HT1080 (cell line): ENCODE measurements around the gene CUTC. TPM values are rescaled to one million over a fixed set of nuclear protein-coding genes. Genes with fewer than 3 reads are reported as not detected.
"Not testable (repeated sequence)": the region's sequence is repeated elsewhere in the genome, so short reads cannot be mapped to it uniquely, and the experiment has no call there.

Source experiments
- DNase-seq: peaks from one replicate; pipeline ENCODE4 v3.0.0-alpha.2; 2015; ENCODE audit warnings: low read depth
- polyA plus RNA-seq, 2 experiments: library from polyadenylated mRNA; depleted of rRNA; stranded (reverse); fragments of >200 nt; gene quantifications; 2 replicates each; pipeline ENCODE4 v1.2.3, GENCODE V29; 2015
- total RNA-seq: library from RNA; depleted of rRNA; stranded (reverse); fragments of >200 nt; shearing (Covaris generic); gene quantifications from 2 replicates; pipeline ENCODE4 v1.2.3, GENCODE V29; 2014; rRNA removed

Gene CUTC, protein sequence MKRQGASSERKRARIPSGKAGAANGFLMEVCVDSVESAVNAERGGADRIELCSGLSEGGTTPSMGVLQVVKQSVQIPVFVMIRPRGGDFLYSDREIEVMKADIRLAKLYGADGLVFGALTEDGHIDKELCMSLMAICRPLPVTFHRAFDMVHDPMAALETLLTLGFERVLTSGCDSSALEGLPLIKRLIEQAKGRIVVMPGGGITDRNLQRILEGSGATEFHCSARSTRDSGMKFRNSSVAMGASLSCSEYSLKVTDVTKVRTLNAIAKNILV
- 25.6 and 26.4 TPM in 2 replicates for total RNA-seq
- polyA plus RNA-seq (2015; cell fraction: cytosol; rRNA removed): 31.5 and 32.6 TPM in 2 replicates
- 27.6 and 33.8 TPM in 2 replicates for polyA plus RNA-seq (2015; cell fraction: nucleus; rRNA removed)

GRCh38 chr10:99732033-99732842 lies at the start of gene CUTC, which contains the start of gene COX15:
TSS of gene CUTC (plus strand) at chr10:99732234. CDS start at chr10:99732349, 115 bp downstream.
TSS of gene COX15 (minus strand) at chr10:99732127. CDS start at chr10:99732049, 78 bp downstream.
- peak; percentile 96 for DNase-seq

DNA sequence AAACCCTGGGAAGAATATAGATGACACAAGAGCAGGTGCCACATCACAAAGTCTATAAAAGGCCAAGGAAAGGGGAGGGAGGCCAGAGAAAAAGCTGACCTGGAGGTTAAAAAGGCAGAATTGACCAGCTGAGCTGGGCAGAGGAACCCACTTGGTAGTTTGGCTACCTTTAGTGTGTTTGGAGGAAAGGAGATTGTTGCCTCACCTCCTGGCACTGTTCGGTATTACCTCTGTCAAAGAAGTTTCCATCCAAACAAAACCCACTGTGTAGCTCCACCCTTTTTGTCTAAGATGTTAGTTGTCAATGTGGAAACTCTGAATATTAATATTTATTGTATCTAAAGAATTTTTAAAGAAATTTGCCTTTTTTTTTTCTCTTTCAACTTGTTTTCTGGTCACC lies 49.3 kb upstream of the CUTC start:
- peak; percentile 27 for DNase-seq

DNA sequence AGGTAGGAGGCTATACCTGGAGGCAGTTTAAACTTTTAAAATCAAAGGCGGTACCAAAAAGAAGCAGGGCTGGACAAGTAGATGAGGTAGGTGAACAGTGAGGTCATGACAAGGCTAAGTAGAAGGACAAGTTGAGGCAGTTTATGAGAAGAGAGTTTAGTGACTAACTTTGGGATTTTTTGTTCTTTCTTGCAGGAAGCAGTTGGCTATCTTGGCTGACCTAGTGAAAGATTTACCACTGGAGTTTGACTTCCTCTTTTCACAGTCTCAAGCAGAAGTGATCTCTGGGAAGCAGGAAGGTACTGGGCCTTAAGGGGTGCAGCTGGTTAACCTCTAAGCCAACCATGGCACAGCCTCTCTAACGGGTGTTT lies 46.5 kb upstream of the CUTC start:
- no peak for DNase-seq

- no peak for DNase-seq
Measured at GRCh38 chr10:99689461-99689860, 42.6 kb upstream of the CUTC start.

DNA sequence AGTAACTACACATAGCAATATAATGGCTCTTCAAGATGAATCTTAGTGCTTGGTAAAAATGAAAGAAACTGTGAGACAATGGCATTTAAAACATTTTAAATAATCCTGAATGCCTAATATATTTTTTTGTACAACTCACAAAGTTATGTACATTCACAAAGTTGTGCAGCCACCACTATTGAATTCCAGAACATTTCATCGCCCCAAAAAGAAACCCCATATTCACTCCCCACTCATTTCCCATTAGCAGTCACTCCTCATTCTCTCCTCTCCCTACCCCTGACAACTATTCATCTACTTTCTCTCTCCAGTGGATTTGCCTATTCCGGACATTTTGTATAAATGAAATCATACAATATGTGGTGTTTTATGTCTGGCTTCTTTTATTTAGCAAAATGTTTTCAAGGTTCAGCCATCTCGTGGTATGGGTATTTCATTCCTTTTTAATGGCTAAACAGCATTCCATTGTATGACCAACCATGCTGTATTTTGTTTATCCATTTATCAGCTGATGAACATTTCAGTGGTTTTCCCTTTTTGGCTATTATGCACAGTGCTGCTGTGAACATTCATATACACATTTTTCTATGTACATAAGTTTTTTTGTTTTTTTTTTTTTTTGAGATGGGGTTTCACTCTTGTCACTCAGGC lies 38.0 kb upstream of the CUTC start:
- DNase-seq: no peak

- DNase-seq: no peak
Measured at GRCh38 chr10:99695761-99696160, 36.3 kb upstream of the CUTC start.

- DNase-seq: no peak
Measured at GRCh38 chr10:99698504-99699080, 33.4 kb upstream of the CUTC start.

GRCh38 chr10:99700649-99701048 lies 31.4 kb upstream of the CUTC start:
- DNase-seq: no peak

GRCh38 chr10:99708428-99709012 lies 23.5 kb upstream of the CUTC start:
- no peak for DNase-seq

- no peak for DNase-seq
Measured at GRCh38 chr10:99709480-99710229, 22.4 kb upstream of the CUTC start.

DNA sequence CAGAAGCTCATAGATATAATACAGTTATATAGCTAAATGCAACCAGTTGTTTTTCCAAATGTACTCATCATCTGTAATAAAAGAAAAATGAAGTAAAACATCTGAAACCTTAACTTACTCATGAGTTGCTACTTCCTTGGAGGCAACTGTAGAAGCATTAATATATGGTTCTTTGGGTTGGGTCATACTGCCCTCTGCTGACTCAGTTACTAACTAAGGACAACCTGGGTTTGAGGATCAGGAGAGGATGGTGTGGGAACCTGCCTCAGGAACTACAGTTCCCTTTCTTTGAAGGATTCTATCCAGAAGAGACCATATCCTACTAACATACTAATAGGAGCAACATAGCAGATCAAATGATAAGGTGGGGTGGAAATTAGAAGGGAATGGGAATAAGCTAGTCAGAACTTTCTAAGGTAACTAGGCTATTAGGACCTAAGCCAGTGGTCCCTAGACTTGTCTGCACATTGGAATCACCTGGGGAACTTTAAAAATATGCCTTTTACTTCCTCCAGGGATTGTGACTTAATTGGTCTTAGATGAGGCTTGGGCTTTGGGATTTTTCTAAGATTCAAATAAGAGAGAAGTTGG lies 20.8 kb upstream of the CUTC start:
- peak; percentile 62 for DNase-seq

GRCh38 chr10:99714446-99714845 lies 17.6 kb upstream of the CUTC start:
- no peak for DNase-seq

DNA sequence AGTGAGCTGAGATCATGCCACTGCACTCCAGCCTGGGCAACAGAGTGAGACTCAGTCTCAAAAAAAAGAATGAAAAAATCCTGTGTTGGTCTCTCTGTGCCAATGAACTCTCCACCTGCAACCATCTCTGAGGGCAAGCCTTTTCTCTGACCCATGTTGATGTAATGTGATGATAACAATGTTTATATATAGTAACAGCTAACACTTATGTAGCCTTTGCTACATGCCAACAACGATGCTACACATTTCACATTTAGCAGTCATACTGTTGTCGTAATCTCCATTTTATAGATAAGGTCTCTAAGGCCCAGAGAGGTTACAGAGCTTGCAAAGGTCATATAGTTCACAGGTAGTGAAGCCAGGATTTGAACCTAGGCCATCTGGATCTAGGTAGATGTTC lies 11.6 kb upstream of the CUTC start:
- DNase-seq: no peak

DNA sequence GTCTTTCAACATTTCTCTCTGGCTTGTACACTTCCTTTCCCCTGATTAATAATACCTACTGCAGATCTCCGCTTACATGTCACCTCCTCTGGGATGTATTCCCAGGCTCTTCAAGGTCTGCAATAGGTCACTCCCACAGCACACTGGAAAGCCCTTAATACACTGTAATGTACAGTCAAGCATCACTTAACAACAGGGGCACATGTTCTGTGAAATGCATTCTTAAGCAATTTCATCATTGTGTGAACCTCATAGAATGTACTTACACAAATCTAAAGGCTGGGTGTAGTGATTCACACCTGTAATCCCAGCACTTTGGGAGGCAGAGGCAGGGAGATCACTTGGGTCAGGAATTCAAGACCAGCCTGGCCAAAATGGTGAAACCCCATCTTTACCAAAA lies 2.0 kb upstream of the CUTC start:
- DNase-seq: peak; percentile 8

GRCh38 chr10:99731306-99732032 lies 565 bp upstream of the CUTC start:
- DNase-seq: no peak

DNA sequence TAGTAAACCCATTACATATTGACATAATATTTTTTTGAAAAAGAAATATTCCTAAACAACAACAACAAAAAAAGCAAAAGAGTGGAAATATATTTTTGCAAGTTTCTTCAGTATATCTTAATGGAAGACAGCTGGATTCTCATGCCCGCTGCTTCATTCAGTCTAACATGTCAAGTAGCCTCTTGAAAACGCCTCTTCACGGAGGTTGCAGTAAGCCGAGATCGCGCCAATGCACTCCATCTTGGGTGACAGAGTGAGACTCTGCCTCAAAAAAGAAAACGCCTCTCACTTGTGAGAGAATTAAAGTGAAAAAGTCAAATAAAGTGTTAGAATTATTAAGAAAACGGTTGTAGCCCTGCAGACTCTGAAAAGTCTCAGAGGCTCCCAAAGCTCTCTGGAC lies 1.3 kb downstream of the CUTC start:
- DNase-seq: no peak

DNA sequence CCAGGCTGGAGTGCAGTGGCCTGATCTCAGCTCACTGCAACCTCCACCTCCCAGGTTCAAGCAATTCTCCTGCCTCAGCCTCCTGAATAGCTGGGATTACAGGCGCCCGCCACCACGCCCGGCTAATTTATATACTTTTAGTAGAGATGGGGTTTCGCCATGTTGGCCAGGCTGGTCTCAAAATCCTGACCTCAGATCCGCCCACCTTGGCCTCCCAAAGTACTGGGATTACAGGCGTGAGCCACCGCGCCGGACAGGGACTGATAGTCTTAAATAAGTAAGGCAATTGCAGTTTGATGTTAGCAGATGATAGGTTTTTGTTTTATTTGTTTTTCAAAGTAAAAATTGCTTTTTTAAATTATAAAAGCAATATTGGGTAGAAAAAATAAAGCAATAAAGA lies 2.1 kb downstream of the CUTC start:
- not testable (repeated sequence) for DNase-seq

- no peak for DNase-seq
Measured at GRCh38 chr10:99740260-99740659, 8.2 kb downstream of the CUTC start.

DNA sequence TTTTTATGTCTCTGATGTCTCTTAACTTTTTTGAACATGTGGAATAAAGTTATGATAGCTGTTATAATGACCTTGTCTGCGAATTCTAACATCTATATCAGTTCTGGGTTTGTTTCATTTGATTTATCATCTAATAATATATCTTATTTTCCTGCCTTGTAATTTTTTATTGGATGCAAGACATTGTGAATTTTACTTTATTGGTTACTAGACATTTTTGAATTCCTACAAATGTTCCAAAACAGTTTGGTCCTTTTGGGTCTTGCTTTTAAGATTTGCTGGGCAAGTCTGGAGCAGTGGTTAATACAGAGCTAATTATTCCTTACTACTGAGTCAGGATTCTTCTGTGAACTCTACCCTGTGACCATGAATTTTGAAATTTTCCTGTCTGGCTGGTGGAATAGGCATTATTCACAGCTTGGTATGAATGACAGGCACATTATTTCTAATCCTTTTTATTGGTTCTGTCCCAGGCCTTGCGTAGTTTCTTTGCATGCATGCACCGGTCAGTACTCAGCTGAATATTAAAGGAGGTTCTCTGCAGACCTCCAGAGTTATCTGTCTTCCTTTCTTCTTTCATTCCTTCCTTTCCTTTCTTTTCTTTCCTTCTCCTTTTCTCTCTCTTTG lies 9.0 kb downstream of the CUTC start:
- DNase-seq: no peak
